HCT116 (cell line): ENCODE measurements around the gene RFX8. TPM values are rescaled to one million over a fixed set of nuclear protein-coding genes. Genes with fewer than 3 reads are reported as not detected.

Source experiments
- ATAC-seq: fragments of 200-7000 bp; cut with Tn5 transposase; 2 replicates; pipeline ENCODE4 v1.9.1; 2020; ENCODE audit warnings: mild to moderate bottlenecking, moderate library complexity
- BruUV-seq: library from RNA; stranded (reverse); fragments of 400-500 nt; replicated peaks from 2 replicates; lab custom pipeline; 2021; lab: Mats Ljungman, UMichigan
- CTCF ChIA-PET: fragments of 300-600 bp; sonication (Branson Sonifier 250); formaldehyde crosslinking; loops from one replicate; lab custom pipeline; 2021; ENCODE audit warnings: antibody characterized with exemption; lab: Charles Lee
- POLR2A ChIA-PET: fragments of 300-600, 350-600 bp; sonication (Branson Sonifier 250); formaldehyde crosslinking; loops from one replicate; lab custom pipeline; 2021; ENCODE audit warnings: antibody characterized with exemption; lab: Charles Lee
- RAD21 ChIA-PET, 2 experiments: fragments of 300-600 bp; sonication (Branson Sonifier 250); formaldehyde crosslinking; loops; one replicate each; lab custom pipeline; 2023; ENCODE audit warnings: low total read pairs in 2 of 2; ENCODE audit not compliant: uncharacterized antibody in 2 of 2, unreplicated experiment in 2 of 2, low non-redundant PET in 1 of 2; lab: Charles Lee
- DNase-seq: peaks from one replicate; pipeline ENCODE4 v3.0.0-alpha.2; 2010; ENCODE audit warnings: low read depth, low spot score
- H2AFZ ChIP-seq: fragments of 200-600 bp; shearing (Covaris generic), sonication (generic); 2 replicates; pipeline ENCODE4 v1.6.1; 2017; ENCODE audit warnings: low read depth, mixed run types, mixed read lengths, antibody characterized with exemption, low read length; ENCODE audit not compliant: poor library complexity, severe bottlenecking
- H3K27ac ChIP-seq: 2 replicates; pipeline ENCODE4 v1.5.1; 2012; ENCODE audit warnings: low read depth, low read length
- H3K27me3 ChIP-seq: fragments of 200-600 bp; sonication (generic); 2 replicates; pipeline ENCODE4 v1.6.1; 2016; ENCODE audit warnings: mixed run types, low read length, mixed read lengths; ENCODE audit not compliant: insufficient read depth
- H3K36me3 ChIP-seq, 2 experiments: fragments of 200-500 bp in 1 of 2; fragments of 200-600 bp in 1 of 2; sonication (Bioruptor generic) in 1 of 2; sonication (generic) in 1 of 2; 2 replicates each; pipeline versions ENCODE4 v1.5.1 to v1.6.1; 2014 to 2016; ENCODE audit warnings: low read length in 2 of 2, inconsistent platforms in 1 of 2, mixed read lengths in 1 of 2, mixed run types in 1 of 2; ENCODE audit not compliant: insufficient read depth in 2 of 2, control insufficient read depth in 1 of 2
- H3K4me1 ChIP-seq, 2 experiments: fragments of 200-600 bp in 1 of 2; sonication (generic) in 1 of 2; 2 replicates each; pipeline versions ENCODE4 v1.5.1 to v1.6.1; 2012 to 2017; ENCODE audit warnings: low read length in 2 of 2, inconsistent platforms in 1 of 2, mild to moderate bottlenecking in 1 of 2, mixed read lengths in 1 of 2, mixed run types in 1 of 2, moderate library complexity in 1 of 2; ENCODE audit not compliant: insufficient read depth in 2 of 2, control insufficient read depth in 1 of 2
- H3K4me2 ChIP-seq: fragments of 200-600 bp; sonication (generic); 2 replicates; pipeline ENCODE4 v1.6.1; 2017; ENCODE audit warnings: mixed run types, low read length, mixed read lengths
- H3K4me3 ChIP-seq, 2 experiments: fragments of 200-600 bp in 1 of 2; sonication (generic) in 1 of 2; replicated peaks in 1 of 2; 2 replicates each; pipeline ENCODE4 v1.5.1; 2011 to 2016; ENCODE audit warnings: low read length in 2 of 2, control low read depth in 1 of 2, low read depth in 1 of 2, mild to moderate bottlenecking in 1 of 2, mixed read lengths in 1 of 2, mixed run types in 1 of 2
- H3K79me2 ChIP-seq: fragments of 200-600 bp; sonication (generic); 2 replicates; pipeline ENCODE4 v1.6.1; 2017; ENCODE audit warnings: mild to moderate bottlenecking, mixed run types, low read length, moderate library complexity, mixed read lengths; ENCODE audit not compliant: insufficient read depth
- H3K9ac ChIP-seq: fragments of 200-600 bp; sonication (generic); 2 replicates; pipeline ENCODE4 v1.6.1; 2016; ENCODE audit warnings: low read length, mixed read lengths
- H3K9me2 ChIP-seq: fragments of 200-600 bp; sonication (generic), shearing (Covaris generic); 2 replicates; pipeline ENCODE4 v1.6.1; 2017; ENCODE audit warnings: mixed run types, mild to moderate bottlenecking, moderate library complexity; ENCODE audit not compliant: insufficient read depth
- H3K9me3 ChIP-seq, 2 experiments: fragments of 200-500 bp in 1 of 2; fragments of 200-600 bp in 1 of 2; sonication (Bioruptor generic) in 1 of 2; sonication (generic) in 1 of 2; 2 replicates each; pipeline ENCODE4 v1.6.1; 2014 to 2017; ENCODE audit warnings: low read length in 2 of 2, mixed read lengths in 2 of 2, inconsistent platforms in 1 of 2, low read depth in 1 of 2, mild to moderate bottlenecking in 1 of 2, mixed run types in 1 of 2, moderate library complexity in 1 of 2; ENCODE audit not compliant: control insufficient read depth in 1 of 2, insufficient read depth in 1 of 2
- H4K20me1 ChIP-seq: fragments of 200-600 bp; sonication (generic), shearing (Covaris generic); 2 replicates; pipeline ENCODE4 v1.6.1; 2017; ENCODE audit warnings: mixed run types, mild to moderate bottlenecking, moderate library complexity; ENCODE audit not compliant: insufficient read depth
- EZH2 ChIP-seq: fragments of 200-600 bp; sonication (generic); IDR thresholded peaks from 2 replicates; pipeline ENCODE4 v1.6.1; 2017; ENCODE audit warnings: antibody characterized with exemption, mixed run types
- EZH2phosphoT487 ChIP-seq: fragments of 200-600 bp; IDR thresholded peaks from 2 replicates; pipeline ENCODE4 v1.6.1; 2018; ENCODE audit warnings: antibody characterized with exemption, borderline replicate concordance
- FOSL1 ChIP-seq: IDR thresholded peaks from 2 replicates; pipeline ENCODE4 v1.6.1; 2012; ENCODE audit warnings: low read depth
- POLR2A ChIP-seq: IDR thresholded peaks from 2 replicates; pipeline ENCODE4 v1.7.0; 2011; ENCODE audit warnings: borderline replicate concordance; ENCODE audit not compliant: insufficient read depth, insufficient read length; ENCODE audit errors: extremely low read depth
- POLR2AphosphoS5 ChIP-seq: IDR thresholded peaks from 2 replicates; pipeline ENCODE4 v1.6.1; 2011; ENCODE audit warnings: mild to moderate bottlenecking, low read depth, low read length, moderate library complexity
- SIN3A ChIP-seq: IDR thresholded peaks from 2 replicates; pipeline ENCODE4 v1.6.1; 2012; ENCODE audit warnings: low read depth
- TCF7L2 ChIP-seq: IDR thresholded peaks from 2 replicates; pipeline ENCODE4 v1.7.0; 2011; ENCODE audit warnings: borderline replicate concordance, inconsistent platforms; ENCODE audit not compliant: insufficient read depth, insufficient read length; ENCODE audit errors: extremely low read depth
- intact Hi-C: fragments of 100-400 bp; cut with micrococcal nuclease; formaldehyde crosslinking; loops from 2 replicates; pipeline ENCODE4 v1.10.0; 2022
- total RNA-seq: library from RNA; stranded (reverse); gene quantifications from one replicate; pipeline ENCODE4 v1.2.1, GENCODE V29; 2021; ENCODE audit not compliant: unreplicated experiment
- TF ChIP-seq, protein P1 (sequence below): IDR thresholded peaks from 2 replicates; pipeline ENCODE4 v1.6.1; 2012; ENCODE audit warnings: low read depth
- TF ChIP-seq, protein P2 (sequence below), 3 experiments: fragments of 200-600 bp in 1 of 3; sonication (generic) in 1 of 3; IDR thresholded peaks in 2 of 3; conservative IDR thresholded peaks in 1 of 3; 2 replicates each; pipeline ENCODE4 v1.5.1; 2012 to 2017; ENCODE audit warnings: low read depth in 2 of 3, low read length in 2 of 3, antibody characterized with exemption in 1 of 3, borderline replicate concordance in 1 of 3, control low read depth in 1 of 3, mild to moderate bottlenecking in 1 of 3, mixed read lengths in 1 of 3, mixed run types in 1 of 3, moderate library complexity in 1 of 3; ENCODE audit not compliant: insufficient read depth in 1 of 3

The RFX8 gene
- total RNA-seq, 1 experiment from 2014 or later = not detected

DNA sequence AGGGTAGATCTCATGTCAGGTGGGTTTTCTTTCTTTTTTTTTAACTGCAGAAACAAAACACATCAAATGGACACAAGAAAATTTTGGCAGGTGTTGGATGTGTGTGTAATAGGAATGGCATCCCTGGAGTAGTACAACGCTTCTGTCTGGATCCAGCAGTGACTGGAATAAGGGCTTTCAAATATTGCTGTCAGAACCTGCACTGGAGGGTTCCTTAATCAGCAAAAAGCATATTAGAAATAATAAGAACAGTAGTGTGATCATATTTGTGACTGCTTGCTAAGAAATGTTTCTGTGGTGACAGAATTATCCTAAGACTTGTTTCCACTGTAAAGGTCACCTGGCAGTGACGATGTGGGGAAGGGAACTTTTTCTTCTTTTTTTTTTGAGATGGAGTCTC lies 118.4 kb downstream of the RFX8 start:
- ChIA-PET CTCF (no interaction called here), POLR2A (no interaction called here), RAD21 (no interaction called here)
- H3K27me3 ChIP-seq = no peaks in the 10 kb centered on the region
- DNase-seq (no peak), ATAC-seq (no peak)
- H3K79me2 ChIP-seq = no peaks in the 10 kb centered on the region
- peak overlapping the region; percentile 38; the same call in 1 of the 2 replicates for H3K4me2 ChIP-seq
- no peak overlapping the region for H2AFZ ChIP-seq
- no peak overlapping the region for H3K9ac ChIP-seq
- no peaks in the 10 kb centered on the region for H3K9me2 ChIP-seq
- intact Hi-C loops = no loop called here
- no peaks in the 10 kb centered on the region for H4K20me1 ChIP-seq
- TF ChIP-seq, protein P1, sequence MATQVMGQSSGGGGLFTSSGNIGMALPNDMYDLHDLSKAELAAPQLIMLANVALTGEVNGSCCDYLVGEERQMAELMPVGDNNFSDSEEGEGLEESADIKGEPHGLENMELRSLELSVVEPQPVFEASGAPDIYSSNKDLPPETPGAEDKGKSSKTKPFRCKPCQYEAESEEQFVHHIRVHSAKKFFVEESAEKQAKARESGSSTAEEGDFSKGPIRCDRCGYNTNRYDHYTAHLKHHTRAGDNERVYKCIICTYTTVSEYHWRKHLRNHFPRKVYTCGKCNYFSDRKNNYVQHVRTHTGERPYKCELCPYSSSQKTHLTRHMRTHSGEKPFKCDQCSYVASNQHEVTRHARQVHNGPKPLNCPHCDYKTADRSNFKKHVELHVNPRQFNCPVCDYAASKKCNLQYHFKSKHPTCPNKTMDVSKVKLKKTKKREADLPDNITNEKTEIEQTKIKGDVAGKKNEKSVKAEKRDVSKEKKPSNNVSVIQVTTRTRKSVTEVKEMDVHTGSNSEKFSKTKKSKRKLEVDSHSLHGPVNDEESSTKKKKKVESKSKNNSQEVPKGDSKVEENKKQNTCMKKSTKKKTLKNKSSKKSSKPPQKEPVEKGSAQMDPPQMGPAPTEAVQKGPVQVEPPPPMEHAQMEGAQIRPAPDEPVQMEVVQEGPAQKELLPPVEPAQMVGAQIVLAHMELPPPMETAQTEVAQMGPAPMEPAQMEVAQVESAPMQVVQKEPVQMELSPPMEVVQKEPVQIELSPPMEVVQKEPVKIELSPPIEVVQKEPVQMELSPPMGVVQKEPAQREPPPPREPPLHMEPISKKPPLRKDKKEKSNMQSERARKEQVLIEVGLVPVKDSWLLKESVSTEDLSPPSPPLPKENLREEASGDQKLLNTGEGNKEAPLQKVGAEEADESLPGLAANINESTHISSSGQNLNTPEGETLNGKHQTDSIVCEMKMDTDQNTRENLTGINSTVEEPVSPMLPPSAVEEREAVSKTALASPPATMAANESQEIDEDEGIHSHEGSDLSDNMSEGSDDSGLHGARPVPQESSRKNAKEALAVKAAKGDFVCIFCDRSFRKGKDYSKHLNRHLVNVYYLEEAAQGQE = no peak
- TF ChIP-seq FOSL1 = no peak
- TF ChIP-seq EZH2 = no peak
- BruUV-seq = no TSS peak
- no peak overlapping the region for H3K4me3 ChIP-seq
- H3K4me1 ChIP-seq = peaks cover 35 to 50% of the 10 kb centered on the region in 2 experiments
- no peaks in the 10 kb centered on the region for H3K9me3 ChIP-seq
- no peaks in the 10 kb centered on the region for H3K36me3 ChIP-seq
- no peak overlapping the region for H3K27ac ChIP-seq

DNA sequence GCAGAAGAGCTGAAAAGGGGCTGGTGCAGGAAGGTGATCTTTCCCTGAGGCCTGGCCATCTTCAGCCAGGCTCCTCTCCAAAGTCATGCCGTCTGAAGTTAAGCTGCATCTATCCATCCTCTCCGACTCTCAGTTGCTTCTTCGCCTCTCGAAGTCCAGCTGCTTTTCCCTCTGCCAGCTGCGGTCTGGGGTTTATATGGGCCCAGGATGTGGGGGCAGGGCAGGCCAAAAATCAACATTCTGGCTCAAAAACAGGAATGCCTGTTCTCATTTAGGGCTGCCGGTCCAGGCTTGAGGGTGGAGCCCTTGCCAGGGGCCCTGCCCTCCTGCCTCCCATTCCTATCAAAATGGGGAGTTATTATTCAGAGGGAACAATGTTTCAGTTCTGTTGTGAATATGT lies 118.9 kb downstream of the RFX8 start:
- no peak for ATAC-seq
- H3K4me2 ChIP-seq = peak overlapping the region; percentile 38; the same call in 1 of the 2 replicates
- H2AFZ ChIP-seq = no peak overlapping the region
- no peak for DNase-seq
- peaks cover 30 to 46% of the 10 kb centered on the region in 2 experiments for H3K4me1 ChIP-seq
- intact Hi-C loops = no loop called here
- BruUV-seq = no TSS peak
- TF ChIP-seq TCF7L2 (no peak), POLR2AphosphoS5 (no peak), SIN3A (no peak), EZH2phosphoT487 (no peak), POLR2A (no peak)
- TF ChIP-seq, protein P2, sequence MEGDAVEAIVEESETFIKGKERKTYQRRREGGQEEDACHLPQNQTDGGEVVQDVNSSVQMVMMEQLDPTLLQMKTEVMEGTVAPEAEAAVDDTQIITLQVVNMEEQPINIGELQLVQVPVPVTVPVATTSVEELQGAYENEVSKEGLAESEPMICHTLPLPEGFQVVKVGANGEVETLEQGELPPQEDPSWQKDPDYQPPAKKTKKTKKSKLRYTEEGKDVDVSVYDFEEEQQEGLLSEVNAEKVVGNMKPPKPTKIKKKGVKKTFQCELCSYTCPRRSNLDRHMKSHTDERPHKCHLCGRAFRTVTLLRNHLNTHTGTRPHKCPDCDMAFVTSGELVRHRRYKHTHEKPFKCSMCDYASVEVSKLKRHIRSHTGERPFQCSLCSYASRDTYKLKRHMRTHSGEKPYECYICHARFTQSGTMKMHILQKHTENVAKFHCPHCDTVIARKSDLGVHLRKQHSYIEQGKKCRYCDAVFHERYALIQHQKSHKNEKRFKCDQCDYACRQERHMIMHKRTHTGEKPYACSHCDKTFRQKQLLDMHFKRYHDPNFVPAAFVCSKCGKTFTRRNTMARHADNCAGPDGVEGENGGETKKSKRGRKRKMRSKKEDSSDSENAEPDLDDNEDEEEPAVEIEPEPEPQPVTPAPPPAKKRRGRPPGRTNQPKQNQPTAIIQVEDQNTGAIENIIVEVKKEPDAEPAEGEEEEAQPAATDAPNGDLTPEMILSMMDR (IDR thresholded peaks at IDR 0.05 in 2 of 3, conservative IDR thresholded peaks at IDR 0.05 in 1 of 3; ENCODE audit: borderline replicate concordance in 1 of 3, insufficient read depth in 1 of 3, low read depth in 2 of 3, low read length in 2 of 3) = no peak
- TF ChIP-seq, protein P1 = no peak
- TF ChIP-seq, all 23 proteins: peak for 0
- Histone ChIP-seq H3K36me3 (no peaks in the 10 kb centered on the region), H3K27me3 (no peaks in the 10 kb centered on the region), H3K27ac (no peak overlapping the region), H3K9me2 (no peaks in the 10 kb centered on the region), H4K20me1 (no peaks in the 10 kb centered on the region), H3K9me3 (no peaks in the 10 kb centered on the region), H3K79me2 (no peaks in the 10 kb centered on the region), H3K4me3 (no peak overlapping the region), H3K9ac (no peak overlapping the region)
- ChIA-PET RAD21 (no interaction called here), POLR2A (no interaction called here), CTCF (no interaction called here)
